ENCODE measurements around the gene SMURF2. TPM values are rescaled to one million over a fixed set of nuclear protein-coding genes. Genes with fewer than 3 reads are reported as not detected.

The SMURF2 gene
- total RNA-seq, 1 donor from 2014 or later, result 44.9 TPM

DNA sequence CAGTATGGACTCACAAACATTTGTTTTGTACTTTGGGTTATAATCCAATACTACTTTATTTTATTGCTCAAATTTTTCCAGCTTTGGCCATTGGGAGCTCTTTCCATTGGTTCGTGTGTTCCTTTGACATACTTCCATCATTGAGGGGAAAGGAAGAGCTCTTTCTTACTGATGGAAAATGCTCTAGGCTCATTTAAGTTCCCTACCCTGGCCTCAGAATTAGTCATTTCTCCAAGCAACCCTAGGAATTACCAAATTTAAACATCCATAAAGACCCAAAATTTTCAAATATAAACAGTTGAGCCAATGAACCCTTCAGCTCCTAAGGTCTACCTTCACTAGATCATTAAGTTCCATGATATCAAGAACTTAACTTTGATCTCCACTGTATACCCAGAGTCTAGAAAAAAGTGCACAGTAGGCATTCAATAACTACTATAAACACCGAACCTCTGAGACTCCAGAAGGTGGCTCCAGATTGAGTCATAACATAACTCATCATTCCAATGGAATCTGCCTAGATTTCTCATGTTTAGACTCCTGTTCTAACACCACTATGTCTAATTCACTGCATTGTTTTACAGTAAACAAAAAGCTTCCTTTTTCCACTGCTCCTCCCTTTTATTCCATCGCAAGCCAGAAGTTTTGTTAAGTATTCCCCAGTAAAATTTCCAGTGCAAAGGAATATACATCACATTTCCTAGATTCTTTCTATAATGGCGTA, 39.0 kb downstream of the SMURF2 start:
- DNase-seq, result no peak
- H3K27ac ChIP-seq, result no peak overlapping the region
- H3K9me3 ChIP-seq, result no peaks in the 10 kb centered on the region
- no peak for ATAC-seq
- no peaks in the 10 kb centered on the region for H3K27me3 ChIP-seq
- H3K4me1 ChIP-seq, result peaks cover 15% of the 10 kb centered on the region
- H3K4me3 ChIP-seq, result no peak overlapping the region
- intact Hi-C loops (cut with DNase I), result no loop called here
- no peak for TF ChIP-seq CTCF (IDR thresholded peaks at IDR 0.05)
- no peaks in the 10 kb centered on the region for H3K36me3 ChIP-seq

DNA sequence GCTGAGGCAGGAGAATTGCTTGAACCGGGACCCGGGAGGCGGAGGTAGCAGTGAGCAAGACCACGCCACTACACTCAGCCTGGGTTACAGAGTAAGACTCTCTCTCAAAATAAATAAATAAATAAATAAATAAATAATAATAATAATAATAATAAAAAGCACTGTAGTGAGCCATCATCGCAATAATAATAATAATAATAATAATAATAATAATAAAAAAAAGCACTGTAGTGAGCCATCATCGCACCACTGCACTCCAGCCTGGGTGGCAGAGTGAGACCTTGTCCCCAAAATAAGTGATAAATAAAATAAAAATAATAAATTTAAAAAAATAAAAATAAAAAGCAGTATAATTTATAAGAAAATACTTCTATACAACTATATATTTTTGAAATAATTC, 40.3 kb downstream of the SMURF2 start:
- ATAC-seq, result no peak
- intact Hi-C loops (cut with DNase I), result no loop called here

DNA sequence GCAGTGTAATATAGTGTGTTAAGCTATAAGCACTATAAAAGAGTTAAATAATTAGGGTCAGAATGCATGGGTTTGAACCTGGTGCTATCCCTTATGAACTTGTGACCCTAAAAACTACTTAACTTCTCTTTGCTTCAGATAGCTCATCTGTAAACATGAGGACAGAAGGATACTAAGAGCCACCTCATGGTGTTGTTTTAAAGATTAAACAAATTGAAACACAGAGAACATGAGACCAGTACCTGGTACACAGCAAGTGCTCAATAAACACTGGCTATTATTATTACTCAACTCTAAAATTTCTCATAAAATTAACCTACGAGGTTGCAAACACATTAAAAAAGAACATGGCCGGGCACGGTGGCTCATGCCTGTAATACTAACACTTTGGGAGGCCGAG, 43.3 kb downstream of the SMURF2 start:
- H3K36me3 ChIP-seq, result no peaks in the 10 kb centered on the region
- ATAC-seq, result no peak
- no peak overlapping the region for H3K4me3 ChIP-seq
- H3K9me3 ChIP-seq, result no peaks in the 10 kb centered on the region
- no peak for DNase-seq
- TF ChIP-seq CTCF (IDR thresholded peaks at IDR 0.05), result no peak
- intact Hi-C loops (cut with DNase I), result no loop called here
- peaks cover 44% of the 10 kb centered on the region for H3K4me1 ChIP-seq
- no peak overlapping the region for H3K27ac ChIP-seq
- H3K27me3 ChIP-seq, result no peaks in the 10 kb centered on the region

More for the DNA sequence above, 40.3 kb downstream of the SMURF2 start:
- H3K4me1 ChIP-seq, result peaks cover 20% of the 10 kb centered on the region
- no peaks in the 10 kb centered on the region for H3K36me3 ChIP-seq
- no peaks in the 10 kb centered on the region for H3K9me3 ChIP-seq
- H3K27ac ChIP-seq, result no peak overlapping the region
- no peaks in the 10 kb centered on the region for H3K27me3 ChIP-seq
- no peak for TF ChIP-seq CTCF (IDR thresholded peaks at IDR 0.05)
- H3K4me3 ChIP-seq, result no peak overlapping the region
- DNase-seq, result no peak

DNA sequence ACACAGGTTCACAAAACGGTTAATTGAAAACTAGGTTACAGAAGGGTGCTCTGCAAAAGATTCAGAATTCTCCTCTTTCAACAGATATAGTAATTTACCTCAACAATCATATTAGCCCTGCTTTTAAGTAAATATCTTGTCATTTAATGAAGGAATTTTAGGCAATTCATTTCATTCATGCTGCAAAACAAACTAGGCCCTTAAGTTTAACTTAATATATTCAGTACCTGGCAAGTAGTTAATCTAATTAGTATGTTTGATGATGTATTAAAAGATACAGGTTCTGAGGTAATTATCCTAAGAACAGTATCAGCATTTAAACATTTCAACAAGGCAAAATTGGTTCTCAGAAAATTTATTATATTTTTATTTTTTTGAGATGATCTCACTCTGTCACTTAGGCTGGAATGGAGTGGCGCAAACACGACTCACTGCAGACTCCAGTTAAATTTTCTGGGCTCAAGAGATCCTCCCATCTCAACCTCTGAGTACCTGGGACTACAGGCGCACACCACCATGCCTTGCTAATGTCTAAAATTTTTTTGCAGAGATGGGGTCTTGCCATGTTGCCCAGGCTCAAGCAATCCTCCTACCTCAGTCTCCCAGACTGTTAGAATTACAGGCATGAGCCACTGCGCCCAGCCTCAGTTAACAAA, 44.9 kb downstream of the SMURF2 start:
- Histone ChIP-seq H3K27me3 (no peaks in the 10 kb centered on the region), H3K27ac (no peak overlapping the region), H3K9me3 (no peaks in the 10 kb centered on the region), H3K4me3 (no peak overlapping the region), H3K4me1 (peaks cover 40% of the 10 kb centered on the region), H3K36me3 (no peaks in the 10 kb centered on the region)
- intact Hi-C loops (cut with DNase I), result no loop called here
- no peak for DNase-seq
- no peak for TF ChIP-seq CTCF (IDR thresholded peaks at IDR 0.05)
- no peak for ATAC-seq

- TF ChIP-seq CTCF (IDR thresholded peaks at IDR 0.05), result no peak
- Histone ChIP-seq H3K36me3 (no peaks in the 10 kb centered on the region), H3K9me3 (no peaks in the 10 kb centered on the region), H3K4me1 (peaks cover 45% of the 10 kb centered on the region), H3K27ac (no peak overlapping the region), H3K4me3 (no peak overlapping the region), H3K27me3 (no peaks in the 10 kb centered on the region)
- intact Hi-C loops (cut with DNase I), result no loop called here
- DNase-seq (no peak), ATAC-seq (peak; percentile 48)
These were observed 47.0 kb downstream of the SMURF2 start for GRCh38 chr17:64615028-64615677.
